RWPE1 (cell line): ENCODE data around the gene IARS2.

Experiments used
- CTCF ChIA-PET: fragments of 350-600 bp; sonication (Branson Sonifier 250); formaldehyde crosslinking; extraction: SDS; loops from one replicate; lab custom pipeline; 2021; lab: Yijun Ruan, JAX
- POLR2A ChIA-PET: fragments of 400-600 bp; formaldehyde crosslinking; extraction: SDS; loops from one replicate; lab custom pipeline; 2020; ENCODE audit warnings: antibody characterized with exemption; ENCODE audit not compliant: low non-redundant PET; lab: Yijun Ruan, JAX
- DNase-seq: peaks from one replicate; pipeline ENCODE4 v3.0.0; 2012; ENCODE audit warnings: low spot score
- H3K27ac ChIP-seq: fragments of 450-650 bp; 2 replicates; pipeline ENCODE4 v1.5.1; 2017
- TF ChIP-seq, protein P1 (sequence below): fragments of 450-650 bp; conservative IDR thresholded peaks from 2 replicates; pipeline ENCODE4 v1.5.1; 2017; ENCODE audit warnings: low read depth, mild to moderate bottlenecking

The IARS2 gene

DNA sequence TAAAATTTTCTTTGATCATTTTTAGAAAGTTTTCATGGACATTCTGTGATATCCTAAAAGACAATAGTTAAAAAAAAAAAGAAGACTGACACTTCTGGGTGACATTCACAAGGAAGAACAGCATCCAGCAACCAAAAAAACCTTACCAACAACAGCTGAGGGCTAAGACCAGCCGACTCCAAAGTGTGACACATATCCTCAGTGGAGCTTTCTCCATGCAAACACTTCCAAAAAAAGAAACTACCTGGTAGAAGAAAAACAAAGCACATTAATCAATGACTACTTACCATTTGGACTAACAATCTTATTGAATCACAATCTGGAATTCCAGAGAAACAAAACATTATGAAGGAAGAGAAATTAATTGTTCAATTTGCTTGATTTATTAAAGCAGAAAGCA is 88.2 kb downstream of the IARS2 start:
- DNase-seq = no peak
- CTCF ChIA-PET = interaction anchor here (0.7 kb wide), 1 partner anchor 91 kb away, joined by 5 read pairs; no protein-coding TSS in a partner anchor
- TF ChIP-seq, protein P1, sequence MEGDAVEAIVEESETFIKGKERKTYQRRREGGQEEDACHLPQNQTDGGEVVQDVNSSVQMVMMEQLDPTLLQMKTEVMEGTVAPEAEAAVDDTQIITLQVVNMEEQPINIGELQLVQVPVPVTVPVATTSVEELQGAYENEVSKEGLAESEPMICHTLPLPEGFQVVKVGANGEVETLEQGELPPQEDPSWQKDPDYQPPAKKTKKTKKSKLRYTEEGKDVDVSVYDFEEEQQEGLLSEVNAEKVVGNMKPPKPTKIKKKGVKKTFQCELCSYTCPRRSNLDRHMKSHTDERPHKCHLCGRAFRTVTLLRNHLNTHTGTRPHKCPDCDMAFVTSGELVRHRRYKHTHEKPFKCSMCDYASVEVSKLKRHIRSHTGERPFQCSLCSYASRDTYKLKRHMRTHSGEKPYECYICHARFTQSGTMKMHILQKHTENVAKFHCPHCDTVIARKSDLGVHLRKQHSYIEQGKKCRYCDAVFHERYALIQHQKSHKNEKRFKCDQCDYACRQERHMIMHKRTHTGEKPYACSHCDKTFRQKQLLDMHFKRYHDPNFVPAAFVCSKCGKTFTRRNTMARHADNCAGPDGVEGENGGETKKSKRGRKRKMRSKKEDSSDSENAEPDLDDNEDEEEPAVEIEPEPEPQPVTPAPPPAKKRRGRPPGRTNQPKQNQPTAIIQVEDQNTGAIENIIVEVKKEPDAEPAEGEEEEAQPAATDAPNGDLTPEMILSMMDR = no peak
- POLR2A ChIA-PET = no interaction called here
- H3K27ac ChIP-seq = no peak overlapping the region

DNA sequence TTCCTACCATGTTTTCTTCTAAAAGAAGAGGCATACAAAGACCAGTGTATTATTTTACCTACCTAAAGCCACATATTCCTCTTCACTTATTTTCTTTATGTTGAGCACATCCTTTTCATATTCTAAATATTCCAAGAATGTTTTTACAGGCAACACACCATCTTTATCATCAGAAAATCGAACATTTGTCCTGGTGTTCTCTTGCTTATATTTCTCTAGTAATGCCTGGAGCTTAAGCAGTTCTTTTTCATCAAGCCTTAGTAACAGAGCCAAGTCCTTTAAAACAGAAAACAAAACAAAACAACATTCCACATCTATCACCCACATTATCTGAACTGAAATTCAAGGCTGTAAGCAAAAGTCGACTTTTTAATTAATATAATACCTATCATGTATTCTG is 88.7 kb downstream of the IARS2 start:
- H3K27ac ChIP-seq = no peak overlapping the region
- DNase-seq = no peak
- ChIA-PET POLR2A (no interaction called here), CTCF (interaction anchor here (0.7 kb wide), 1 partner anchor 91 kb away, joined by 5 read pairs; no protein-coding TSS in a partner anchor)
- TF ChIP-seq, protein P1 = no peak

DNA sequence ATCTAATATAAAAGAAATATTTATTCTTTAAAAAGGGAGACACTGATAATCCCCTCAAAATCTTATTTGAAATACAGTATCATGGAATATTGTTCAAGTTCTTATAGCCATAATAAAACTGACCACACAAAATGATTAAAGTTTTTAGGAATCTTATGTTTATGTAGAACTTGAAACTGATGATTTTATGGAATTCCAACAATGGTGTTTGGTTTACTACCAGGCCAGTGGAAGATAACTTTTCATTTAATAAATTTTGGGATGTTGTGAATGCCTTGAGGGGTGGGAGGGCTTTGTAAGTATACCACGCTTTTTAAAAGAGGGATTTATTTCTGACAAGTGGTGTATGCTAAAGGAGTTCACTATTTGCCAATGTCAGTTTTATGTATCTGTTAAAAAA is 90.6 kb downstream of the IARS2 start:
- H3K27ac ChIP-seq = no peak overlapping the region
- POLR2A ChIA-PET = no interaction called here
- TF ChIP-seq, protein P1 = no peak
- CTCF ChIA-PET = no interaction called here
- DNase-seq = no peak

DNA sequence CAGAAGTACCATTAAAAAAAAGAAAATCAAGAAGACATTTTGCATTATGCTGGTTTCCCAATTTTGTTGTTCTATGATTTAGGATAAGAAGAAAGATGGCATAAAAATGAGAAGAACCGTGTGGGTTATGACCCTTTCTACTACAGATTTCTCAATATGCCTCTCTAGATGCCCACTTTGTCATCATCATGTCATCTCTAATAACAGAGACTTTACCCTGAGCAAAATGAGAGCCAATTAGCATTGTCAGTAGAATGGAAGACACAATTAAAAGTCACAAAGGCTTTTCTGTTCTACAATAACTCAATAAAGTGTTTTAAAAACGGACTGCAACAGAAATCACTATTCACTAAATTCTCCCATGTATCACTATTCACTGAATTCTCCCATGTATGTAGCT is 92.8 kb downstream of the IARS2 start:
- ChIA-PET POLR2A (no interaction called here), CTCF (interaction anchor here (0.5 to 2.2 kb wide), 5 partner anchors 9 to 590 kb away, joined by 3 to 8 read pairs (median 4); no protein-coding TSS in a partner anchor)
- H3K27ac ChIP-seq = no peak overlapping the region
- DNase-seq = no peak
- TF ChIP-seq, protein P1 = no peak

DNA sequence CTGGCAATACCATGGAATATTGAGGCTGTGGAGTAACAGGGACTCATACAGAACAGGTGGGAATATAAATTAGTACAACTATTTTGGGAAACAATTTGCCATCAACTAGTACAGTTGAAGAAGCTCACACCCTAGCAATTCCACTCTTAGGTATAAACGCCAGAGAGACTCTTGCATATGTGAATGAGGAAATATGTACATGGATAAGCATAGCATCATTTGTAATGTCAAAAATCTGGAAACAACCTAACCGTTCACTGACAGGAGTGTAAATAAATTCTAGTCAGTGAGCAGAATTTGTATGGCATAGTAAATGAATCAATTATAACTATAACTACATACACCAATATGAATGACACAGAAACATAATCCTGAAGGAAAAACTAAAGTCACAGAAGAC is 94.6 kb downstream of the IARS2 start:
- H3K27ac ChIP-seq = no peak overlapping the region
- TF ChIP-seq, protein P1 = no peak
- DNase-seq = no peak
- ChIA-PET CTCF (interaction anchor here (0.7 to 2.2 kb wide), 7 partner anchors 16 to 588 kb away, joined by 3 to 8 read pairs (median 3); no protein-coding TSS in a partner anchor), POLR2A (interaction anchor here (0.7 kb wide), 1 partner anchor 10 kb away, joined by 4 read pairs; no protein-coding TSS in a partner anchor)

DNA sequence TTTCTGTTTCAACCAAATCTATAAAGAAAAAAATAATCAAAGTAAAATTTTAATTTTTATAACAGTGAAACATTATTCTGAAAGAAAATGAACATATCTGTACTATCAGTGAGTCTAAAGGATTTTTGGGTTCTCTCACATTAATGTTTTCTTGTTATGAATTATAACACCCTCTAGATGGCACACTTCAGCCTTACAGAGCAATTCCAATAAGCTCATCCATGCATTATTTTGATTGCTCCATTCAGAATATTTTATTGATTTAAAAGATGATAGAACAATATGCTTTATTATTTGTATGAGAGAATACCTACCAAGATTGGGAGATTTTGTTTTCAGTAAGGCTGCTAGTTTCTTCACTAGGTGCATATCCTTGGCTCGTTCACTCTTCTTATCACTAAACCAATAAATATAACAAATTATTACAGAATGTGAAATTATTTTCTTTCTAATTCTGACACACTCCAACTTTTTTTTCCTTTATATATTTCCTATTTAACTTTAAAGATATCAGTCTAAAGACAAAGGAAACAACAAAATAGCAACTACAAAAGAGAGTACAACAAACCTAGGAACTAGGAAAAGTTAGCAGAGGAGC is 95.9 kb downstream of the IARS2 start:
- TF ChIP-seq, protein P1 = peak; percentile 59
- ChIA-PET POLR2A (no interaction called here), CTCF (interaction anchor here (0.5 to 2.4 kb wide), 13 partner anchors 8 to 614 kb away, joined by 3 to 10 read pairs (median 5); no protein-coding TSS in a partner anchor)
- DNase-seq = peak; percentile 53
- H3K27ac ChIP-seq = no peak overlapping the region
